ENCODE data around the gene PTGES3L. TPM values are rescaled to one million over a fixed set of nuclear protein-coding genes. Genes with fewer than 3 reads are reported as not detected.
A peak's percentile ranks its signal among the peaks of the same experiment; 100 is the strongest.

Gene PTGES3L
- total and polyA plus RNA-seq, 8 donors = 0.12 to 1.0 (median 0.29) TPM

DNA sequence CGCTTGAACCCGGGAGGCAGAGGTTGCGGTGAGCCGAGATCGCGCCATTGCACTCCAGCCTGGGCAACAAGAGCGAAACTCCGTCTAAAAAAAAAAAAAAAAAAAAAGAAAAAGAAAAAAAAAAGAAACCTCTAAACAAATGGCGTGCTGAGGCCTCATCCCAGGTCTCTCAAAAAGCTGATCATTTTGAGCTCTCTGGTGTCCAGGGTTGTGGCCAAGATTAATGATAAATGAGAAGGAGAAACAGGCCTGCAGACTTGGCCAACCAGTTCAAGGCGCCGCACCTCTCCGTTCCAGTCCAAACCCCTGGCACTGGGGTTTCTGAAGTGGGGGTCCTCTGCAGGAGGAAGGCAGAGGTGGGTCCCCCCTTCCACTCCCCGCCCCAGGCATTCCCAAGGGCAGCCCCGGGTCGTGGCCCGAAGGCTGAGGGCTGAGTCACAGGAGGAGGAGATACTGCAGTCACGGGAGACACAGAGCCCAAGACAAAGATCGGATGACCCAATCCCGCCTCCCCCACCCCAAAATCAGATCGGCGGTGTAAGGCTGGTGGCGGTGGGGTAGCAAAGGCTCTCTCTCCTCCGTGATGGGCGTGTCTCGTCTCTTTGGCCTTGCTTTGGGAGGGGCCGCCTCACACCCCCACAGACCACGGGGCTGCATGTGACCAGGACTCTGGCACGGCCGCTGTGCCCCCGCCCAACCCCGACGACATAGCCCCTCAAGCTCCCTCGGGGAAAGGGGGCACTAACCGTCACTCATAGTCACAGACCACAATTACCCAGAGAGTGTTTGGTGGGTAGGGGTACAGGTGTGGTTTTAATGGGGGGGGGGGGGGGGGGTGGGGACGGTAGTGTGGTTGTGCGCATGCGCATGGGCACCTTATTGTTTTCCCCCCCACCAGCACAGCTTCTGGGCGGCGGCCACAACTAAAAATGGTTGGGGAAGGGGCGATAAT is 41.2 kb upstream of the PTGES3L start:
- TF ChIP-seq, protein P1, sequence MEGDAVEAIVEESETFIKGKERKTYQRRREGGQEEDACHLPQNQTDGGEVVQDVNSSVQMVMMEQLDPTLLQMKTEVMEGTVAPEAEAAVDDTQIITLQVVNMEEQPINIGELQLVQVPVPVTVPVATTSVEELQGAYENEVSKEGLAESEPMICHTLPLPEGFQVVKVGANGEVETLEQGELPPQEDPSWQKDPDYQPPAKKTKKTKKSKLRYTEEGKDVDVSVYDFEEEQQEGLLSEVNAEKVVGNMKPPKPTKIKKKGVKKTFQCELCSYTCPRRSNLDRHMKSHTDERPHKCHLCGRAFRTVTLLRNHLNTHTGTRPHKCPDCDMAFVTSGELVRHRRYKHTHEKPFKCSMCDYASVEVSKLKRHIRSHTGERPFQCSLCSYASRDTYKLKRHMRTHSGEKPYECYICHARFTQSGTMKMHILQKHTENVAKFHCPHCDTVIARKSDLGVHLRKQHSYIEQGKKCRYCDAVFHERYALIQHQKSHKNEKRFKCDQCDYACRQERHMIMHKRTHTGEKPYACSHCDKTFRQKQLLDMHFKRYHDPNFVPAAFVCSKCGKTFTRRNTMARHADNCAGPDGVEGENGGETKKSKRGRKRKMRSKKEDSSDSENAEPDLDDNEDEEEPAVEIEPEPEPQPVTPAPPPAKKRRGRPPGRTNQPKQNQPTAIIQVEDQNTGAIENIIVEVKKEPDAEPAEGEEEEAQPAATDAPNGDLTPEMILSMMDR (IDR thresholded peaks at IDR 0.05) = no peak
- no peak for FAIRE-seq
- Histone ChIP-seq H3K36me3 (no peaks in the 10 kb centered on the region), H3K27ac (peak overlapping the region; percentile 52 to 85 (median 64)), H3K9me3 (no peaks in the 10 kb centered on the region), H3K4me3 (peak overlapping the region; percentile 53 to 93 (median 84)), H3K27me3 (no peaks in the 10 kb centered on the region), H3K4me1 (peaks cover 5 to 12% (median 7%) of the 10 kb centered on the region in 3 donors)
- peak; percentile 48 to 82 (median 70) for DNase-seq
- 9 to 14% methylated on average over 27 to 35 of the region's 40 CpGs for WGBS, 2 donors
- ATAC-seq = peak; percentile 23 to 28 (median 26)
- intact Hi-C loops (cut with DNase I) = no loop called here

DNA sequence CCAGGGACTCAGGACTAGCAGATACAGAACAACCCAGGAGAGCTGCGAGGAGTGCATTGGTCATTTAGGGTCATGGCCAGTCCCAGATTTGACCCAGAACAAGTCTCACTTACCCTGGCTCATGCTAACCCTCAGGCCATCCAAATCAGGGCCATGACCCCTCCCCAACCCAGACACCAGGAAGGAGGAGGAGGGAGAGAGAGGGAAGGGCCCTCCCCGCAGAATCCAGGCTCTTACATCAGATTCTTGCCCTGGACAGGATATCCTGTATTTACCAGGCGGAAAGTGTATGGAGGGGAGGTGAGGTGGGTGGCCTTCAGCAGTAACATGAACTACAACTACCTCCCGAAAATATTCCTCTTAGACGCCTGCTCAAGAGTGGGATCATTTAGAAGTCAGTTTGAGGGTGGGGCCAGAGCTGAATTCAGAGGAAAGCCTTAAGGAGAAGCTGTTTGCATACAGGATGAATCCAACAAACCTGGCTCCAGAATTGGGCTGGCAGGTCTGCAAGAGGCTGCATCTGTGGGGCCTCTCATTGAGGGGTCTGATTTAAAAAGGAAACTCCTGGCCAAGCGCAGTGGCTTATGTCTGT is 40.2 kb upstream of the PTGES3L start:
- TF ChIP-seq, protein P1 (IDR thresholded peaks at IDR 0.05) = no peak
- Histone ChIP-seq H3K4me1 (peaks cover 5 to 12% (median 7%) of the 10 kb centered on the region in 3 donors), H3K36me3 (no peaks in the 10 kb centered on the region), H3K27ac (peak overlapping the region in 1 of 4 donors; percentile 12), H3K9me3 (no peaks in the 10 kb centered on the region), H3K27me3 (no peaks in the 10 kb centered on the region), H3K4me3 (peak overlapping the region in 1 of 4 donors; percentile 7)
- DNase-seq (no peak), ATAC-seq (no peak), FAIRE-seq (no peak)
- intact Hi-C loops (cut with DNase I) = no loop called here
- WGBS, 2 donors = 71 to 78% methylated on average over 6 of the region's 6 CpGs

DNA sequence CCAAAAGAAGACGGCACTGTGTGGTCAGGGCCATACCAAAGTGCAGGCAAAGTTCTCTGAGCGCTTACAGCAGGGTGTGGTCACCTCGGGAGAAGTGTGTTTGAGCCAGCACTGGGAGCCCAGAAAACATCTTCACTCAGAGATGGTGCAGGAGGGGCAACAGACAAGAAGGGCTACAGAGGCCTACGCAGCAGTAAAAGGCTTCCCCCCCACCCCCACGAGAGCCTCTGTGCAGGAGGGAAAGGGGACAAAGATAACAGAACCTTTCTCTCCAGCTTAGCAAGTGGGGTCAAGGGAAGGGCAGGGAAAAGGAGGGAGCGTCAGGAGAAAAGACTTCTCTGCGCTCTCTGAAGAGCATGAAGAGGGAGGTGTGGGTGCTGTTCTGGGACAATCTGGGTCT is 39.5 kb upstream of the PTGES3L start:
- intact Hi-C loops (cut with DNase I) = no loop called here
- Histone ChIP-seq H3K27me3 (no peaks in the 10 kb centered on the region), H3K4me3 (peak overlapping the region in 1 of 4 donors; percentile 7), H3K9me3 (no peaks in the 10 kb centered on the region), H3K27ac (peak overlapping the region in 1 of 4 donors; percentile 12), H3K36me3 (no peaks in the 10 kb centered on the region), H3K4me1 (peaks cover 3 to 12% (median 5%) of the 10 kb centered on the region in 3 donors)
- TF ChIP-seq, protein P1 (IDR thresholded peaks at IDR 0.05) = no peak
- FAIRE-seq = no peak
- ATAC-seq = no peak
- no peak for DNase-seq
- 63% methylated on average over 7 of the region's 7 CpGs for WGBS, 2 donors

DNA sequence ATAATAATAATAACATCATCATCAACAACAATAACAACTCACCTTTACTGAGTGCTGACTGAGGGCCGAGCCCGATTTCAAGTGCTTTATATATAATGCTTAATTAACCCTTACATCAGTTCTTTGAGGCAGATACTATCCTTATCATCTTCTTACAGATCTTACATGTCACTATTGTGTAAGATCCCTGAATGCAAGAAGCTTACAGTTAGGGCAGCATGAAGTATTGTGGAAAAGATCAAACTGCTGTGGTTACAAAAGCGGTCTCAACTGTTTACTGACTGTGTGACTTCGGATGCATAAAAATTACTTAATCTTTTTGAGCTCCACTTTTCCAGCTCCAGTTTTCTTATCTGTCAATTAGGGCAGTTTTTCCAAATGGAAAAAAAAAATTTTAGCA is 39.1 kb upstream of the PTGES3L start:
- H3K4me1 ChIP-seq = peaks cover 0 to 9% (median 5%) of the 10 kb centered on the region in 3 donors
- intact Hi-C loops (cut with DNase I) = no loop called here
- no peak overlapping the region for H3K27ac ChIP-seq
- no peaks in the 10 kb centered on the region for H3K27me3 ChIP-seq
- ATAC-seq (no peak), DNase-seq (no peak), FAIRE-seq (no peak)
- TF ChIP-seq, protein P1 (IDR thresholded peaks at IDR 0.05) = no peak
- no peaks in the 10 kb centered on the region for H3K9me3 ChIP-seq
- H3K36me3 ChIP-seq = no peaks in the 10 kb centered on the region
- H3K4me3 ChIP-seq = no peak overlapping the region
- WGBS, 2 donors = 49 to 52% methylated on average over 4 of the region's 4 CpGs
